NCI-H526 treated with DMSO at 0.1 percent for 48 hours (cell line): ENCODE data around the gene PUM1.
"Not testable (repeated sequence)": the region's sequence is repeated elsewhere in the genome, so short reads cannot be mapped to it uniquely, and the experiment has no call there.

ENCODE experiments used
- DNase-seq: peaks from one replicate; lab custom pipeline; 2025; lab: John Stamatoyannopoulos, UW

Gene PUM1

DNA sequence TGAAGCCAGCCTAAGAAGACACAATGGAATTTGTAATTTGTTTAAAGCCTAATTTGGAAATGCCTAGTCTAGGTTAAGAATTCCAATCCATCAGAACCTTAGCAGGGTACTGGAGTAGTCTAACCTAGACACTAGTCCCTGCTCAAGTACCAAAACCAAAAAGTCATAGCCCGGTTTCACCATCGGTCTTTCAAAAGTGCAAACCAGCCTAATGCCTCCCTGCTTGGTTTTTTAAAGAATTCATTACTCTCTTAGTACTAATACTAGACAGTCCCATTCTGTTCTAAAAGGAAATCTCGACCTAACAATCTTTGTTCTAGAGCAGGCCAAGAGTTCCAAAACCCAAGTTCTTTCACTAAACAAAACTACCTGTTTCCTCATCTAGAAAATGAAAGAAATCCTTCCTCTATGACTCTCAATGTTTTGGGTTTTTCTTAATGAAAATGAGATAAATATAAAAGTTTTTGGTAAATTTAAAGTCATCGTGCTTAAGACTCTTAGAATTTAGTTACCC, 2.6 kb downstream of the PUM1 start:
- DNase-seq, result no peak

DNA sequence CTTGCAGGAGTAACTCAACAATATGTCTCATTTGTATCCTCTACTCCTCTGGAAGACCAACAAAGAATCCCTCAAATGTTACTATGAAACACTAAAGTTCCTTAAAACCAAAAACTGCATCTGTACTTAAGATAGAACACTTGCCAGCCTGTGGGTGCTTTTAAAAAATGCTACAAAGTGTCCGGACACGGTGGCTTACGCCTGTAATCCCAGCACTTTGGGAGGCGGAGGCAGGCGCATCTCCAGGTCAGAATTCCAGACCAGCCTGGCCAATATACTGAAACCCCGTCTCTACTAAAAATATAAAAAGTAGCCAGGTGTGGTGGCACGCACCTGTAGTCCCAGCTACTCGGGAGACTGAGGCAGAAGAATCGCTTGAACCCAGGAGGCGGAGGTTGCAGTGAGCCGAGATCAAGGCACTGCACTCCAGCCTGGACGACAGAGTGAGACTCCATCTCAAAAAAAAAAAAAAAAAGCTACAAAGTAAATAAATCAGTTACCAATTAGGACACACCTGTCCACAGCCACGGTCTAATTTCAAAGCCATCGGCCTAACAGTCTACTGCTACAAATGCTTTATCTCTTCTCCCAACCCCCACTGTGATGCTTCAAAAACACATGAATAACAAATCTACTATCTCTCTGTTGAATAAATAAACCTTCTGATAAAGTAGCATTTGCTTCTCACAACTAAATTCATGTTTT, 3.2 kb downstream of the PUM1 start:
- DNase-seq, result peak; percentile 56

DNA sequence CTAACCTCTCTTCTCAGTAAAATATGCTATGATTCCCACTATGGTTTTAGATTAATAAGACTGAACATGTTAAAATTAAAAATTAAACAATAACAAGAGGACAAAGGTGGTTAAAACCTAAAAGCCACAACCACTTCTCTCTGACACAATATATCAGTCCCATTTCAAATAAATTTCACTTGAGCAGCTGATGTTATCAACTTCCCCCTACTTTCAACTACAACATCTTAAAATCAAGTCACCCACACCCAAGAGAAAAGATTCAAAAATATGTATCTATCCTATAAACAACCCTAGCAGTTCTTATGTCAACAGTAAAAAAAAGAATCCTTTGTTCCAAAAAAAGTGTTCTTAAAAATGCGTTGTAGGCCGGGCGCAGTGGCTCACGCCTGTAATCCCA, 7.5 kb downstream of the PUM1 start:
- no peak for DNase-seq

DNA sequence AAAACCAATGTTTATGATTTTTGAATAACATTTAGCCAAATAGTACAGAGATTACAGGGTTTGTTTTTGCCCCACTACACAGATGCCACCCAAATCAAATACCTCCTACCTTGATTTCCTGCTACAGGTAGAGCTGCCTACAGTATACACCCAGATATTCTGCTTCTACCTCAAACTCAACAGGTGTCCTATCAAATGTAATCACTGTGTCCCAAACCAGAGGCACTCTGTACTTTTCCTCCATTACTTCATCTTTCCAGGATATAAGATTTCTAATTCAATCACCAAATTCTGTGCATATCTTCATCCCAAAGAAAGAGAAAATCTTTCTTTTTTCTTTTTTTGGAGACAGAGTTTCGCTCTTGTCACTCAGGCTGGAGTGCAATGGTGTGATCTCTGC, 9.6 kb downstream of the PUM1 start:
- DNase-seq, result no peak

DNA sequence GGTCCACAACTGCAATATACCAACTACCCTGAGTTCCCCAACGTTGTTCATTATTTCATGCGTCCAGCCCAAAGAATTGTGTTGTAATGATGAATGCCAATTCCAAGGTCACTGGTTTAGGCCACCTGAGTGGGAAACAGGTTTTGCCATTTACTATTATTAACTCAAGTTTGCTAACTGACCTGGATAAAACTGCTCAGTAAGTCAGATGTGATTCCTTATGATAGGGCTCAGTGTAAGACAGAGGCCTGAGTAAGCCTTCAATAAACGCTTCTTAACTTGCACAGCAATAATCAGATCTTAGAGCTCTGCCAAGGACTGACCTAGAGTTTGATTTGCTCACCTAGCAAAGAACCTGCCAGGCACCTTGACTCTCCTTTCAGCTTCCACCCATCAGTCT, 10.0 kb downstream of the PUM1 start:
- no peak for DNase-seq

DNA sequence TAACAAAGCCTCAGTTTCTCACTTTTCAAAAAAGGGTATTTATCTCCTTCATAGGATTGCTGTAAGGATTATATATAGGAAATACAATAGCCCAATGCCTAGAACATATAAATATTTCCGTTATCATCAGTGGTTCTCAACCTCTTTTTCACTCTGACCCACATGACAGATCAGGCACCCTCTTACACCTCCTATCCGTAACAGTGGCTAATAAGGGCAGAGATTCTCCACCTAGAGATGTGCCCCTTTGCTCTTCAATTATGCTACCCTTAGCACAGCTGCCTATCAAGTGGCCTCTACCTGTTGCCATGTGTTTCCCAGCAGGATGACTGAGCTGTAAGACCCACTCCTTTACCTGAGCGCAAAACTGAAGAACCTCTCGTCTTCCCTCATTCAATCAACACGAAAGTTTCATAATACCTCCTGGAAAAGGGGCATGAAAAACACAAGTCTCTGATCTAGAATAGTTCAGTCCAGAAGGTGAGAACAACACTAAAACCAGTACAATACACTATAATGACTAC, 10.5 kb downstream of the PUM1 start:
- DNase-seq, result no peak

DNA sequence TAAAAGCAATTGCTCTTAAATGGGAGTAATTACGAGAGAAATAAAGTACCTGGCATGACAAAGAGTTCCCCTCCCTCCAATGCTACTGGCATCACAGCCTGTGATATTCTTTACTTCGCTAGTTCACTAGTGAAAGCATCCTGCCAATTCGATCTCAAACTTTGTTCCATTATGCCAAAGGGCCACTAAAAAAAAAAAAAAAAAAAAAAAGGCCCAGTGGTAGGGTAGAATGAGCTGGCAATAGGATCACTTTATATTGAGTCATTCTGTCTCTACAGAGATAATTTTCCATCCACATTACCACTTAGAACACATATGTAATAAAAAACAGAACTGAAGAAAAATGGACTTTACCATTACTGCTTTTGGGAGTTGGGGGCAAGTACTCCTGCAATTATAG, 11.2 kb downstream of the PUM1 start:
- DNase-seq, result no peak

DNA sequence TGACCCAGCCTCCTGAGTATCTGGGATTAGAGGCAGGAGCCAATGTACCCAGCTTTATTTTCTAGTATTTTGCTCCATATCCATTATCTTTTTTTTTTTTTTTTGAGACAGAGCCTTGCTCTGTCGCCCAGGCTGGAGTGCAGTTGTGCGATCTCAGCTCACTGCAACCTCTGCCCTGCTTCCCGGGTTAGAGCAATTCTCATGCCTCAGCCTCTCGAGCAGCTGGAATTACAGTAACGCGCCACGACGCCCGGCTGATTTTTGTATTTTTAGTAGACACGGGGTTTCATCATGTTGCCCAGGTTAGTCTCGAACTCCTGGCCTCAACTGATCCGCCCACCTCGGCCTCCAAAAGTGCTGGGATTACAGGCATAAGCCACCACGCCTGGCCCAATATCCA, 12.9 kb downstream of the PUM1 start:
- not testable (repeated sequence) for DNase-seq

DNA sequence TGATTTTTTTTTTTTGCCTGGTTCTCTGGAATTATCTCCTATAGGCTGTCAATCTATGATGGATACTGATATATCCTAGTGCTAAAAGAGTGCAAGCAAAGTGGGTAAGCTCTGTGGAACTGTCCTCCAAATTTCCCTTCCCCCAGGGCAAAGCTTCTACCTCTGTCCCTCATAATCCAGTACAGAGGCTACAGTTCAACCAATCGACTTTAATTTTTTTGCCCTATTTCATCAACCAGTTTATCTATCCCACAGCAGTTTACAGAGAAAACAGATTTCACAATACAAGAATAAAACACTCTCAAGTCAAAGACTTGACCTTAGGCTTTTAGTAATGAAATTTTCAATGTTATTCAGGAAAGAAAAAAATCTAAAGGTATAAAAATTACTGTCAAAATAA, 13.9 kb downstream of the PUM1 start:
- DNase-seq, result no peak

DNA sequence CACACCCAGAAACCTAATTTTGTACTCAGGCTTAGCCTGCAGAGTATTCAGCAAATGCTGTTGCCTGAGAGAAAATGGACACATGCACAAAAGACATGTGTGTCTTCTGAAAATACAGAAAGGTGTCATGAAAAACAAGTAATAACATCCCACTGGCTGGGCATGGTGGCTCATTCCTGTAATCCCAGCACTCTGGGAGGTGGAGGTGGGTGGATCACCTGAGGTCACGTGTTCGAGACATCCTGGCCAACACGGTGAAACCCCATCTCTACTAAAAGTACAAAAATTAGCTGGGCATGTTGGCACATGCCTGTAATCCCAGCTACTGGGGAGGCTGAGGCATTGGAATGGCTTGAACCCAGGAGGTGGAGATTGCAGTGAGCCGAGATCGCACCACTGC, 18.0 kb downstream of the PUM1 start:
- DNase-seq, result not testable (repeated sequence)

DNA sequence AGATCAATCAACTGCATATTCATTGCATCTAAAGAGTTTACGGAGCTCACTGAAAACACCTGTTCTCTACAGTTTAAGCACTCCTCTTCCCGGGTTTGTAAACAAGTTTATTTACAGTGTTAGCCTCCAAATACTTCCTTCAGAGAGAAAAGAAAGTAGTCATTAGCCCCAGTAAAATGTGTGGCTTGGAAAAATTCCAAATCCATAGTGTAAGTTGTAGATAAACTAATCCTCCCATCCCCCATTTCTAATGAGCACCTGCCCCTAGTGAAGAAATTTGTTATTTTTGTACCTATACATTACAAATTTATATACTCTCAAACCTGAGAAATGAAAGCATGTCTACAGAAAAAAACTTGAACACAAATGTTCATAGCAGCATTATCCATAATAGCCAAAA, 21.9 kb downstream of the PUM1 start:
- DNase-seq, result no peak

DNA sequence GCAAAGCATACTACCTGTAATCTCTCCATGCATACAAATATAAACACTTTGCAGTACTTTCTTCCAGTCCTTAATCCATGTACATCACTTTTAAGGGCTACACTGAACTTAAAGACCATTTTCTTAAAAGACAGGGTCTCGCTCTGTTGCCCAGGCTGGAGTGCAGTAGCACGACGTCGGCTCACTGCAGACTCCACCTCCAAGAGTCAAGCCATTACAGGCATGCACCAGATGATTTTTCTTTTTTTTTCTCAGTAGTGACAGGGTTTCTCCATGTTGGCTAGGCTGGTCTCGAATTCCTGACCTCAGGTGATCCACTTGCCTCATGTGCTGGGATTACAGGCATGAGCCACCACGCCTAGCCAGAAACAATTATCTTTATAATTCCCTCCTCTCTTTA, 22.9 kb downstream of the PUM1 start:
- no peak for DNase-seq

DNA sequence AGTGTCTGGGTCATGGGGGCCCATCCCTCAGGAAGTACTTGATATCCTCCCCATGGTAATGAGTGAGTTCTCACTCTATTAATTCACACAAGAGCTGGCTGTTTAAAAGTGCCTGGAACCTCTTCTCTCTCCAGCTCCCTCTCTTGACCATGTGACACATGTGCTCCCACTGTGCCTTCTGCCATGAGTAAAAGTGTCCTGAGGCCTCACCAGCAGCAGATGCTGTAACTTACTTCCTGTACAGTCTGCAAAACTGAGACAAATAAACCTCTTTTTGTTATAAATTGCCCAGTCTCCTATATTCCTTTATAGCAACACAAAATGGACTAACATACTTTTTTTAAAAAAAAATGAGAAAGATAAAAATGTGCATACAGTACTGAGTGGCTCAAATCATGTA, 24.0 kb downstream of the PUM1 start:
- DNase-seq, result no peak

DNA sequence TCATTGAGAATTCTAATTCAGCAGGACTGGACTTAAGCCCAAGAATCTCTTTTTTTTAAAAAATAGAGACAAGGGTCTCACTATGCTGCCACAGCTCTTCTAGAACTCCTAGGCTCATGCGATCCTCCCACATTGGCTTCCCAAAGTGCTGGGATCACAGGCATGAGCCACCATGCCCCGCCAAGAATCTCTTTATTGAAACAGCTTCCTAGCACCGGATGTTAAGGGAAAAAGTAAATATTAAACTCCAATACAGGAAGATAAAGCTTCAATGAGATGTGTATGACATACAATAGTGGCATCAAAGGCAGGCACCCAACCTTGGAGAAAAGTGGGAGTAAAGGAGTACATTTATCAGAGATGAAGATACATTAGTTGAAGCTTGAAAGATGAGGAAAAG, 25.5 kb downstream of the PUM1 start:
- no peak for DNase-seq

DNA sequence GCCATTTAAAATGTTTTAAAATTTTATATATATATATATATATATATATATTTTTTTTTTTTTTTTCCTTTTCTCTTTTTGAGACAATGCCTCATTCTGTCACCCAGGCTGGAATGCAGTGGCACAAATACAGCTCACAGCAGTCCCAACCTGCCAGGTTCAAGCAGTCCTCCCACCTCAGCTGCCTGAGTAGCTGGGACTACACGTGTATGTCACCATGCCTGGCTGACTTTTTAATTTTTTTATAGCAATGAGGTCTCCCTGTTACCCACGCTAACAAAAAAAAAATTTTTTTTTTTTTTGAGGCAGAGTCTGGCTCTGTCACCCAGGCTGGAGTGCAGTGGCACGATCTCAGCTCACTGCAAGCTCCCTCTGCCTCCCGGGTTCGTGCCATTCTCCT, 26.6 kb downstream of the PUM1 start:
- not testable (repeated sequence) for DNase-seq

DNA sequence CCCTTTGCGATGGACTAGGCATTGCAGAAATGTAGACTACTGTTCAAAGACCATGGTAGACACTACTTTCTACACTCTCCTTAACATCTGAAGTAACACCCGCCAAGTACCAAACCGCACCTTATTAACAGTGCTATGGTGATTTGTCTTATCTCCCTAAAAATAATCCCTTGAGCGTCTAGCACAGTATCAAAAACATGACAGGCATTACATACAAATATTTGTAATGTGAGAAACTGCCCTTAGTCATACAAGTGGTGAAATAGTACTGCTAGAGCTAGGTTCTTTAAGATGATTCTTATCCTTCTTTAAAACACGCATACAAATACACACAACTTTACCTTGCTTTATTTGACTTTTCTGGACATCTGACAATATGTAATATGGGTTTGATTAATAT, 27.2 kb downstream of the PUM1 start:
- no peak for DNase-seq

DNA sequence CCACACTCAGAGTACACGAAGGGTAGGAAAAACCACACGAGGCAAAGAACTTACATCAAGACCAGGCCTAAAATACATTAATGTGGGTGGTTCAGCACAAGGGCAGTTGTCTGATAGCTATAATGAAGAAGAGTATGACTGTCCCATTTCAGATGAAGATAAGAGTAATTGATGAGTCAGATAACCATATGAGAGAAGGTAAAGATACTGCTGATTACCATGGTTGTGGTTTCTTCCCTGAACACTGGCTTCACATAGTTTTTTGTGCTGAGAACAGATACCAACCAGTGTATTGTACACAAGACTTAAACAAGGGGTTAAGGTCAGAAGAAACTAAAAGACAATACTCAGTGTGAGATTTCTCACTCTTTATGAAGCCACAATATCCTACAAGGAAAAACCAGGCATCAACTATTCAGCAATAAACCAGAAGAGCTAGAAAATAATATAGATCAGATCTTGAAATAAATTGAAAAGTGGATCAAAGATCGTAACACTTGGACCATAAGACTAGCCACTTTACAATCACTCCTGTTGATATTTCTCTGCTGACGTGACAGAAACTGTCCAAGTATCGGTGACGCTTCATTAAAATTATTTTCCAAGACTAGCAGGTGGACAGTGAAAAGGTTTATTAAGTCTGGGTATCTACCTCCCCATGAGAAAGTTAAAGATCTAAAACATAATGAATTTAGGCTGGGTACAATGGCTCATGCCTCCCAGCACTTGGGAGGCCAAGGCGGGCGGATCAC, 28.6 kb downstream of the PUM1 start:
- no peak for DNase-seq

DNA sequence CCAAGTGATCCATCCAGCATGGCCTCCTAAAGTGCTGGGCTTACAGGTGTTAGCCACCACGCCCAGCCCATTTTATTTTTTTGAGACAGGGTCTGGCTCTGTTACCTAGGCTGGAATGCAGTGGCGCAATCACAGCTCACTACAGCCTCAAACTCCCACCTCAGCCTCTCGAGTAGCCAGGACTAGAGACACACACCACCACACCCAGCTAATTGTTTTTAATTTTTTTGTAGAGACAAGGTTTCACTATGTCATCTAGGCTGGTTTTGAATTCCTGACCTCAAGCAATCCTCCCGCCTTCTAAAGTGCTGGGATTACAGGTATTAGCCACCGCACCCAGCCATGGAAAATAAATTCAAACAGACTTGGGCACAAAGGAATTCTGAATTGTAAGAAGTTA, 31.9 kb downstream of the PUM1 start:
- no peak for DNase-seq

DNA sequence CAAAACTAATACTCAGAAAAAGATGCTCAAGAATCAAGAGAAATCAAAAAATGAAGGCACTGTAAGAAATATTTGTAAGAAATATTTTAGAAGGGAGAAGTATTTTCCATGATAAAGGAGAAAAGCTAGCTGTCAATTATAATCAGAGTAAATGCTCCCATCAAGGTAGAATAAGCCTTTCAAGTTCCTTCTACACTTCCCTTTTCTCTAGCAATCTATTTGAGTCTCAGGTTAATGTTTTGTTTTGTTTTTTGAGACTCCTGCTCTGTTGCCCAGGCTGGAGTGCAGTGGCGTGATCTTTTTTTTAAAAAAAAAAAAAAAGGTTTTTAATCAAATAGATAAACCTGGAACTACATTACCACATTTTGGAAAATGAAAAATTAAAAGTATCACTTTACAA, 33.3 kb downstream of the PUM1 start:
- DNase-seq, result no peak

DNA sequence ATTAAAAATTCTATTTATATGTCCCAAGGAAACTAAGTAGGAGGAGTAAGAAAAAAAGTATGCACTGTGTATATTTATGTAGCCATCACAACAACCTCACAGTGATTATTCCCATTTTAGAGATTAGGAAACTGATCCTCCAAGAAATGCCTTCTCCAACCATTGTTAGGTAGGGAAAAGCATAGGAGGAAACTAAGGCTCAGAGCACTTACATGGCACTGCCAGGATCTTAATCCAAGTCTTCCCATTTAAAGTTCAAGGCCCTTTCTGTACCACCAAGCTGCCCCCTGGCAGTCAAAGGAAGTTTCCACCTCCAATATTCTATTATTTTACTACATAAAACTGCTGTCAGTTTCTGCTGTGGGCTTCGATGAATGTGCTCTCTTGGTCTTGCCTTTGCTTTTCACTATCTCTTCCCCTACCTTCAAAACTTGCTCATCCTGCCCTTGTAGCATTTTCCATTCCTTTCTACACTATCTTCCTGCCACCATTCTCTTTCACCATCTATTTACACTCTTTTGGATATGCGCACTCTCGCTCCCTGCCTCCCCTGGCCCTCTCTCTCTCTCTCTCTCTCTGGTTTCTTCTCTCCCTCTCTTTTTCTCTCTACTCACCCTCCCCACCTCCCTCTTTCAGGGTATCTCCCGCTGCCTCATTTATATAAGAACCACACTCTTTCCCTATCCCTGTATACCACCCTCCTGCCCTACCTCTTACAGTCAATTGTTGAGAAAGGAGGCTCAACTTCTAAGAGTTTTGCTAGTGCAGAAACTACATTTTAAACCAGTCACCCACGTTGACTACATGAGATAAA, 34.0 kb downstream of the PUM1 start:
- no peak for DNase-seq

DNA sequence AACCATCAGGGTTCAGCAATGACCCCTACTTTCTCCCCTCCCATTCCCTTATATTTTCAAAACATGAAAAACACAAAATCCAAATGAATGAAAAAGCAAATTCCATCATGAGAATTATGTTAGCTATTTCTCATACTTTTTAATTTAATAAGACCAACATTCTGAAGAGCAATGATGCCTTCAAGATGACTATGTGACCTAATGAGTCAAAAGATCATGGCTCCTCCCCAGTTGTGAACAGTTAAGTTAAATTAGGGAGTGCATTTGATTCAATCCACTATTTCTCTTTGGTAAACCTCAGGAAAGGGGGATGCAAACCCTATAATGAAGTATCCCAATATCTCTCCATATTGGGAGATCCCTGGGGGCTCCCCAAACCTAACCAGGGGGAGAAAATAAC, 36.5 kb downstream of the PUM1 start:
- no peak for DNase-seq

DNA sequence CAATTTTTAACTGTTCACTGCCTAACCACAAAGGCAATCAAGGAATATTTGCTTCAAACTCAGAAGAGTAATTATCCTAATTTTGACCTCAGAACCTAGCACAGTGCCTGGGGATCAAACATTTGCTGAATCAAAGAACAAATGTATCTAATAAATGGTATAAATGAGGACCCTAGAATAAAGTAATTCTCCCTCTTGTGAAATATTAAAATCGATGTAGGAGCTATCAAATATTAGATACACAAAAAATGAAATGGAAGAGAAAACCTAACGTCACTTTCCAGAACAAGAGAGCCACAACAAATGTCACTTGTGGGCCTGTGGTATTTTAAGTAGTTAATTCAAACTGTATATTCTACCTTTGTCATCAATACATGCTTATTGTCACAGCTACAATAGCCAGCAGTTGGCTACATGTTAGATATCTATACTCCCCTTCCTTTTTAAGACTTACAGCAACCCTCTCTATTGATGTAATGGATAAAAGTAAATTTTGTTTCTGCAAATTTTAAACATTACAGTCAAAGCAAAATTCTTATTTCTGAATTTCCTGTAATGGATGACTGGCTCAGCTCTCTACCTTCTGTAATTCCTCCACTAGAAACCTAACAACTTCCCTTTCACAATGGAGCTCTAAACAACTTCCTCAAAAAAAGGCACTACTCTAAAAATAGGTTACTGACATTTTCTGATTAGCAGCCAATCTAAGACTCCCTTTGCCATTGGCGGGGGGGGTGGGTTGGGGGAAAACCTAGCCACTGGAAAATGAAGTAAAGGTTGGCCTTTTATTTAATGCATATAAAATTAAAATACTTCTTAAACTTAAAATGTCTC, 37.6 kb downstream of the PUM1 start:
- DNase-seq, result no peak
